ENCODE results near the gene TRIM37. TPM values are rescaled to one million over a fixed set of nuclear protein-coding genes. Genes with fewer than 3 reads are reported as not detected.
"Not testable (repeated sequence)": the region's sequence is repeated elsewhere in the genome, so short reads cannot be mapped to it uniquely, and the experiment has no call there.

TRIM37 gene
- polyA plus RNA-seq, 3 donors from 2014 or later = 6.0 to 12.5 (median 7.1) TPM

- H3K4me1 Mint-ChIP-seq = peaks cover 9 to 13% of the 10 kb centered on the region in 2 donors
- H3K27me3 Mint-ChIP-seq (ENCODE audit: low read depth in 3 of 3) = peaks cover 3 to 8% (median 6%) of the 10 kb centered on the region in 3 donors
- H3K27ac Mint-ChIP-seq = no peak overlapping the region
- H3K4me3 Mint-ChIP-seq = no peak overlapping the region
- DNase-seq = no peak
- no peaks in the 10 kb centered on the region for H3K9me3 Mint-ChIP-seq
- peaks cover 0 to 2% (median 0%) of the 10 kb centered on the region in 3 donors for H3K36me3 Mint-ChIP-seq
Measured at GRCh38 chr17:58965221-58965620, 141.5 kb downstream of the TRIM37 start.

DNA sequence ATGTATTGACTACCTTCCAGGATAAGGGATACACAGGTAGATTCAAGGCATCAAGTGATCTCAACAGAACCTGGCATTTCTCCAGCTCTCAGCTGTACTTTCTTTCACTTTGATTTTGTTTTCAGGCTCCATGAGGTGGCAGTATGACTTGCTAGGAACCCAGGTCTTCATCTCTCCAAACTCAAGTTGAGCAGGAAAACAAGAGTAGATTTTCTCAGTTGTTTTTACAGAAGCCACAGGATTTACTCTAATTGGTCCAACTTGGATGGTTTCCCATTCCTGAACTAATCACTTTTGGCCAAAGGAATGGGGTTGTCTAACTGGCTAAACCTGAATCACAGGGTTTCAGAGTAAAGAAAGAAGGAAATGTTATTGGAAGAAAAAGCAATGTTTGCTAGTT is 146.6 kb downstream of the TRIM37 start:
- H3K4me1 Mint-ChIP-seq = no peaks in the 10 kb centered on the region
- H3K9me3 Mint-ChIP-seq = no peaks in the 10 kb centered on the region
- H3K27me3 Mint-ChIP-seq (ENCODE audit: low read depth in 3 of 3) = peaks cover 0 to 10% (median 5%) of the 10 kb centered on the region in 3 donors
- no peak for DNase-seq
- H3K36me3 Mint-ChIP-seq = no peaks in the 10 kb centered on the region
- no peak overlapping the region for H3K27ac Mint-ChIP-seq
- no peak overlapping the region for H3K4me3 Mint-ChIP-seq

GRCh38 chr17:58957725-58958073 is 149.0 kb downstream of the TRIM37 start:
- not testable (repeated sequence) for H3K4me1 Mint-ChIP-seq, H3K9me3 Mint-ChIP-seq, H3K4me3 Mint-ChIP-seq, H3K36me3 Mint-ChIP-seq, DNase-seq, H3K27ac Mint-ChIP-seq
- H3K27me3 Mint-ChIP-seq (ENCODE audit: low read depth in 3 of 3) = peaks cover 2 to 13% (median 8%) of the 10 kb centered on the region in 3 donors

DNA sequence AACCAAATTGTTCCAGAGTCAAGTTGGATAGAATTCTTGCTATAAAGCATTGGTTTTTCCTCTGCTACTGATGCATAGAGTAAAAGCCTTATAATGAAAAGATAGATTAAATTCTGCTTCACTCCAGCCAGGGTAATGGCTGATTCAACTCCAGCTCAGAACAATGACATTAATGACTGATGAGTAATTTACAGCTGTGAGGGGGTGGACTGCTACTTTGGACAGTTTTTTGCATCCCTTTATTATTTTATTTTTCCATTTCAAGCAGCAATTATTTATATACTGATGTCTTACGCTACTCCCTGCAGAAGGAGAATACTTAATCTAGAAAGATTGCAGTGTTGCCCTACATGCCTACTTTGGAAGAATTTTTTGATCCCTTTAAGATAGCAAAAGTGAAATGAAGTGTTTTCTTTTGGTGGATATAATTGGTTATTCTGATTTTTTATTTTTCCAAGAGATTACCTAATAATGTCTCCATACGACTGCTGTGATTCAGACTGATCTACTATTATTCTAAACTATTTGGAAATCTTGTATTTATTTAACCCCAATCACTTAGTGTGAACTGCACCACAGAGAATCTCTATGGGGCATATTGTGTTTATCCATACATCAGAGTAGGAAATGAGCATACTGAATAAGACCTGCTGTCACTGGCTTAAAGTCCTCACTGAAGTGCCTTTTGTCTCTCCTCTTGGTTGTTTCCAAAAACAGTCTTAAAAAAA is 149.5 kb downstream of the TRIM37 start:
- no peaks in the 10 kb centered on the region for H3K36me3 Mint-ChIP-seq
- peaks cover 2 to 13% (median 8%) of the 10 kb centered on the region in 3 donors for H3K27me3 Mint-ChIP-seq (ENCODE audit: low read depth in 3 of 3)
- no peaks in the 10 kb centered on the region for H3K4me1 Mint-ChIP-seq
- no peak overlapping the region for H3K4me3 Mint-ChIP-seq
- no peak overlapping the region for H3K27ac Mint-ChIP-seq
- DNase-seq = no peak
- H3K9me3 Mint-ChIP-seq = peaks cover 0 to 2% (median 0%) of the 10 kb centered on the region in 6 donors

GRCh38 chr17:58954358-58954757 is 152.3 kb downstream of the TRIM37 start:
- not testable (repeated sequence) for DNase-seq
- peaks cover 5 to 15% (median 8%) of the 10 kb centered on the region in 3 donors for H3K27me3 Mint-ChIP-seq (ENCODE audit: low read depth in 3 of 3)

GRCh38 chr17:58947824-58948223 is 158.9 kb downstream of the TRIM37 start:
- peaks cover 4 to 10% (median 7%) of the 10 kb centered on the region in 3 donors for H3K27me3 Mint-ChIP-seq (ENCODE audit: low read depth in 3 of 3)
- peaks cover 16 to 37% (median 25%) of the 10 kb centered on the region in 6 donors for H3K9me3 Mint-ChIP-seq
- H3K4me1 Mint-ChIP-seq = no peaks in the 10 kb centered on the region
- no peak for DNase-seq
- peaks cover 3 to 7% (median 3%) of the 10 kb centered on the region in 3 donors for H3K36me3 Mint-ChIP-seq
- no peak overlapping the region for H3K4me3 Mint-ChIP-seq
- no peak overlapping the region for H3K27ac Mint-ChIP-seq

More at GRCh38 chr17:58954358-58954757, 152.3 kb downstream of the TRIM37 start:
- not testable (repeated sequence) for H3K4me3 Mint-ChIP-seq, H3K36me3 Mint-ChIP-seq, H3K27ac Mint-ChIP-seq, H3K4me1 Mint-ChIP-seq
- peaks cover 14 to 24% (median 20%) of the 10 kb centered on the region in 6 donors for H3K9me3 Mint-ChIP-seq

DNA sequence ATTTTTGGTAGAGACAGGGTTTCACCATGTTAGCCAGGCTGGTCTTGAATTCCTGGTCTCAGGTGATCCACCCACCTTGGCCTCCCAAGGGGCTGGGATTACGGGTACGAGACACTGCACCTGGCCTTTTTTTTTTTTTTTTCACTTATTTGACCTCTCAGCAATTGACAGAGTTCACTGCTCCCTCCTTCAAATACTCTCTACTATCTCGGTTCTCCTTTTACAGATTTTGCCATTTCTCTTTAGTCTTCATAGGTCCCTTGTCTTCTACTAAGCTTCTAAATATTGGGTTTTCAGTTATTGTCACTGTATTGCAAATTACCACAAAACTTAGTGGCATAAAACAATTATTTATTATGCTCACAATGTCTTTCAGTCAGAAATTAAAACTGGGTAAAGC is 159.3 kb downstream of the TRIM37 start:
- H3K4me3 Mint-ChIP-seq = no peak overlapping the region
- H3K27me3 Mint-ChIP-seq (ENCODE audit: low read depth in 3 of 3) = peaks cover 4 to 10% (median 7%) of the 10 kb centered on the region in 3 donors
- peaks cover 16 to 37% (median 25%) of the 10 kb centered on the region in 6 donors for H3K9me3 Mint-ChIP-seq
- DNase-seq = no peak
- H3K27ac Mint-ChIP-seq = no peak overlapping the region
- no peaks in the 10 kb centered on the region for H3K4me1 Mint-ChIP-seq
- peaks cover 3 to 7% (median 3%) of the 10 kb centered on the region in 3 donors for H3K36me3 Mint-ChIP-seq

GRCh38 chr17:58944166-58944565 is 162.5 kb downstream of the TRIM37 start:
- no peak overlapping the region for H3K27ac Mint-ChIP-seq
- peaks cover 0 to 4% (median 4%) of the 10 kb centered on the region in 3 donors for H3K27me3 Mint-ChIP-seq (ENCODE audit: low read depth in 3 of 3)
- DNase-seq = no peak
- peaks cover under 1 to 11% (median 4%) of the 10 kb centered on the region in 6 donors for H3K9me3 Mint-ChIP-seq
- H3K4me3 Mint-ChIP-seq = no peak overlapping the region
- H3K36me3 Mint-ChIP-seq = no peaks in the 10 kb centered on the region
- no peaks in the 10 kb centered on the region for H3K4me1 Mint-ChIP-seq

DNA sequence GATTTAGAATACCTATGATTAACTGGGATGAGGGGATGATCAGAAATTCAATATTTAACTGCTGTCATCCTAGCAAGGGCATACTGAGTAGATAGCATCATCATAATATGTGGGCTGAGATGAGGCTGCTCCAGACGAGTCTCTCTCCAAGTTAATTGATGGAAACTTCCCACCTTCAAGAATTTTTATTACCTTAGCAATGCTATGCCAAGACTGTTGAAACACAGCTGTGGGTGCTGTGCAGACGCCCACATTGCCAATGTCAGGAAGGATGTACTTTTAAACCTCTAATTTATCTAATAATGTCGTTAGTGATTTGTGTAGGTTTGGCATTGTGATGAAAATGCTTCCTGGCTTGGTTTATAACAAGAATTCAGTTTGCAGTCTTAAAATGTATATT is 170.4 kb downstream of the TRIM37 start:
- H3K9me3 Mint-ChIP-seq = no peaks in the 10 kb centered on the region
- no peaks in the 10 kb centered on the region for H3K4me1 Mint-ChIP-seq
- H3K27me3 Mint-ChIP-seq (ENCODE audit: low read depth in 3 of 3) = peaks cover 1 to 8% (median 1%) of the 10 kb centered on the region in 3 donors
- no peak overlapping the region for H3K27ac Mint-ChIP-seq
- no peak overlapping the region for H3K4me3 Mint-ChIP-seq
- DNase-seq = no peak
- H3K36me3 Mint-ChIP-seq = no peaks in the 10 kb centered on the region

- Mint-ChIP-seq H3K27ac (no peak overlapping the region), H3K36me3 (no peaks in the 10 kb centered on the region), H3K4me1 (no peaks in the 10 kb centered on the region), H3K27me3 (ENCODE audit: low read depth in 3 of 3) (peaks cover 2 to 12% (median 4%) of the 10 kb centered on the region in 3 donors), H3K4me3 (no peak overlapping the region), H3K9me3 (no peaks in the 10 kb centered on the region)
- no peak for DNase-seq
Measured at GRCh38 chr17:58932956-58933355, 173.7 kb downstream of the TRIM37 start.

Other genes starting within 250 kb of the TRIM37 start
- gene SKA2, start 48.3 kb upstream of the TRIM37 start, polyA plus RNA-seq = 10 to 100 TPM; 26.0 to 49.1 (median 36.4) TPM
- 1 to 10 TPM in 1 of 3 donors, under 1 TPM in 1, not detected in 1; 0.76 to 1.2 TPM for gene PRR11, start 48.9 kb upstream of the TRIM37 start, polyA plus RNA-seq
- gene SMG8, start 103.2 kb upstream of the TRIM37 start, polyA plus RNA-seq = 10 to 100 TPM in 2 of 3 donors, 1 to 10 TPM in 1; 4.6 to 15.2 (median 13.1) TPM
- gene GDPD1, start 113.6 kb upstream of the TRIM37 start, polyA plus RNA-seq = 1 to 10 TPM; 1.4 to 4.1 (median 2.3) TPM
- gene YPEL2, start 224.8 kb upstream of the TRIM37 start, polyA plus RNA-seq = 10 to 100 TPM in 2 of 3 donors, 1 to 10 TPM in 1; 5.6 to 13.0 (median 11.0) TPM

Data from immature natural killer cell (primary cell).